Measurements from ENCODE around the gene PLXNA4.

The PLXNA4 gene

GRCh38 chr7:132592231-132592920 lies 16.1 kb upstream of the PLXNA4 start:
- no peak for DNase-seq

- DNase-seq = no peak
Observed at GRCh38 chr7:132590162-132590561, 13.9 kb upstream of the PLXNA4 start.

GRCh38 chr7:132588596-132588995 lies 12.3 kb upstream of the PLXNA4 start:
- no peak for DNase-seq

GRCh38 chr7:132584796-132585494 lies 8.7 kb upstream of the PLXNA4 start:
- DNase-seq = no peak

GRCh38 chr7:132581431-132581830 lies 5.2 kb upstream of the PLXNA4 start:
- no peak for DNase-seq

GRCh38 chr7:132580717-132581285 lies 4.5 kb upstream of the PLXNA4 start:
- peak; percentile 54 for DNase-seq

- DNase-seq = no peak
Observed at GRCh38 chr7:132580277-132580676, 4.0 kb upstream of the PLXNA4 start.

GRCh38 chr7:132579260-132579899 lies 3.1 kb upstream of the PLXNA4 start:
- DNase-seq = no peak

- DNase-seq = no peak
Observed at GRCh38 chr7:132578826-132579225, 2.6 kb upstream of the PLXNA4 start.

GRCh38 chr7:132578050-132578370 lies 1.7 kb upstream of the PLXNA4 start:
- DNase-seq = no peak

- no peak for DNase-seq
Observed at GRCh38 chr7:132577206-132578049, 1.2 kb upstream of the PLXNA4 start.

- no peak for DNase-seq
Observed at GRCh38 chr7:132576721-132577085, 433 bp upstream of the PLXNA4 start.

GRCh38 chr7:132575419-132575981 lies 770 bp downstream of the PLXNA4 start:
- no peak for DNase-seq

- DNase-seq = no peak
Observed at GRCh38 chr7:132574223-132574622, 2.0 kb downstream of the PLXNA4 start.

- no peak for DNase-seq
Observed at GRCh38 chr7:132573251-132573955, 2.9 kb downstream of the PLXNA4 start.

GRCh38 chr7:132572526-132572925 lies 3.7 kb downstream of the PLXNA4 start:
- no peak for DNase-seq

- DNase-seq = no peak
Observed at GRCh38 chr7:132571970-132572369, 4.3 kb downstream of the PLXNA4 start.

GRCh38 chr7:132569884-132570614 lies 6.2 kb downstream of the PLXNA4 start:
- DNase-seq = no peak

- DNase-seq = no peak
Observed at GRCh38 chr7:132568962-132569361, 7.3 kb downstream of the PLXNA4 start.

GRCh38 chr7:132565885-132566284 lies 10.4 kb downstream of the PLXNA4 start:
- no peak for DNase-seq

GRCh38 chr7:132565441-132565840 lies 10.8 kb downstream of the PLXNA4 start:
- no peak for DNase-seq
